ENCODE data around the gene CYP1B1. TPM values are rescaled to one million over a fixed set of nuclear protein-coding genes. Genes with fewer than 3 reads are reported as not detected.
A peak's percentile ranks its signal among the peaks of the same experiment; 100 is the strongest.

CYP1B1 gene
- total RNA-seq, 2 donors from 2014 or later = 19.4 to 289 TPM

GRCh38 chr2:38057651-38058410 lies 18.1 kb downstream of the CYP1B1 start:
- Histone ChIP-seq H3K4me3 (no peak overlapping the region), H3K4me1 (replicated peaks) (no peaks in the 10 kb centered on the region), H3K9me3 (no peaks in the 10 kb centered on the region), H3K27me3 (replicated peaks; ENCODE audit: insufficient read depth) (no peaks in the 10 kb centered on the region), H3K36me3 (no peaks in the 10 kb centered on the region), H3K27ac (no peak overlapping the region)
- 87% methylated on average over 3 of the region's 3 CpGs for WGBS
- no peak for DNase-seq (ENCODE audit: low spot score)
- no peak for TF ChIP-seq CTCF (IDR thresholded peaks at IDR 0.05)
- no peak for TF ChIP-seq POLR2A (IDR thresholded peaks at IDR 0.05)
- TF ChIP-seq POLR2AphosphoS5 (IDR thresholded peaks at IDR 0.05) = no peak
- intact Hi-C loops (cut with DNase I) = no loop called here

- Histone ChIP-seq H3K36me3 (no peaks in the 10 kb centered on the region), H3K27me3 (replicated peaks; ENCODE audit: insufficient read depth) (no peaks in the 10 kb centered on the region), H3K27ac (no peak overlapping the region), H3K4me1 (replicated peaks) (no peaks in the 10 kb centered on the region), H3K9me3 (no peaks in the 10 kb centered on the region), H3K4me3 (no peak overlapping the region)
- TF ChIP-seq POLR2AphosphoS5 (IDR thresholded peaks at IDR 0.05) = no peak
- no peak for TF ChIP-seq CTCF (IDR thresholded peaks at IDR 0.05)
- no peak for TF ChIP-seq POLR2A (IDR thresholded peaks at IDR 0.05)
- 53% methylated on average over 3 of the region's 3 CpGs for WGBS
- intact Hi-C loops (cut with DNase I) = no loop called here
- no peak for DNase-seq (ENCODE audit: low spot score)
Measured at GRCh38 chr2:38056216-38056615, 19.7 kb downstream of the CYP1B1 start.

GRCh38 chr2:38045811-38046210 lies 30.1 kb downstream of the CYP1B1 start:
- no peaks in the 10 kb centered on the region for H3K4me1 ChIP-seq (replicated peaks)
- DNase-seq (ENCODE audit: low spot score) = no peak
- no peaks in the 10 kb centered on the region for H3K9me3 ChIP-seq
- no peaks in the 10 kb centered on the region for H3K27me3 ChIP-seq (replicated peaks; ENCODE audit: insufficient read depth)
- H3K4me3 ChIP-seq = no peak overlapping the region
- H3K36me3 ChIP-seq = no peaks in the 10 kb centered on the region
- 80% methylated on average over 4 of the region's 4 CpGs for WGBS
- no peak for TF ChIP-seq CTCF (IDR thresholded peaks at IDR 0.05)
- no peak for TF ChIP-seq POLR2AphosphoS5 (IDR thresholded peaks at IDR 0.05)
- TF ChIP-seq POLR2A (IDR thresholded peaks at IDR 0.05) = no peak
- intact Hi-C loops (cut with DNase I) = no loop called here
- no peak overlapping the region for H3K27ac ChIP-seq

GRCh38 chr2:38039121-38039910 lies 36.6 kb downstream of the CYP1B1 start:
- 86% methylated on average over 9 of the region's 9 CpGs for WGBS
- no peak for DNase-seq (ENCODE audit: low spot score)
- H3K9me3 ChIP-seq = no peaks in the 10 kb centered on the region
- no peaks in the 10 kb centered on the region for H3K4me1 ChIP-seq (replicated peaks)
- intact Hi-C loops (cut with DNase I) = loop anchor here (5.0 kb wide), 1 partner anchor 38 kb away; the partner anchor contains the start of gene CYP1B1
- no peak for TF ChIP-seq CTCF (IDR thresholded peaks at IDR 0.05)
- no peak for TF ChIP-seq POLR2A (IDR thresholded peaks at IDR 0.05)
- TF ChIP-seq POLR2AphosphoS5 (IDR thresholded peaks at IDR 0.05) = no peak
- no peaks in the 10 kb centered on the region for H3K27me3 ChIP-seq (replicated peaks; ENCODE audit: insufficient read depth)
- no peak overlapping the region for H3K4me3 ChIP-seq
- H3K27ac ChIP-seq = peak overlapping the region in 1 of 2 donors; percentile 61
- H3K36me3 ChIP-seq = no peaks in the 10 kb centered on the region

Data from prostate gland (tissue), 2 donors.